Neural cell (in vitro differentiated cells): ENCODE measurements around the gene LIMCH1. TPM values are rescaled to one million over a fixed set of nuclear protein-coding genes. Genes with fewer than 3 reads are reported as not detected.

ENCODE experiments used
- H2AFZ ChIP-seq: fragments of 200-600, 300-800 bp; sonication (generic), shearing (Covaris generic); 2 replicates; pipeline ENCODE4 v1.6.0; 2014; ENCODE audit warnings: low read depth, mild to moderate bottlenecking, antibody characterized with exemption, low read length, moderate library complexity
- H3F3A ChIP-seq: fragments of 200-600 bp; shearing (Covaris generic); 2 replicates; pipeline ENCODE4 v1.6.1; 2016; ENCODE audit warnings: mild to moderate bottlenecking, moderate library complexity, mixed read lengths, antibody characterized with exemption, low read length; ENCODE audit not compliant: insufficient read depth, poor library complexity, severe bottlenecking
- H3K27ac ChIP-seq: fragments of 200-600, 300-800 bp; sonication (generic), shearing (Covaris generic); 2 replicates; pipeline ENCODE4 v1.5.1; 2014; ENCODE audit warnings: mild to moderate bottlenecking, low read length, moderate library complexity
- H3K27me3 ChIP-seq: fragments of 300-800, 200-600 bp; sonication (generic), shearing (Covaris generic); 2 replicates; pipeline ENCODE4 v1.6.0; 2014; ENCODE audit warnings: mild to moderate bottlenecking, low read depth, low read length, moderate library complexity; ENCODE audit not compliant: insufficient read depth
- H3K36me3 ChIP-seq: fragments of 300-800, 200-600 bp; sonication (generic), shearing (Covaris generic); 2 replicates; pipeline ENCODE4 v1.5.1; 2014; ENCODE audit warnings: mild to moderate bottlenecking, antibody characterized with exemption, low read length, moderate library complexity; ENCODE audit not compliant: insufficient read depth
- H3K4me2 ChIP-seq: fragments of 300-800, 200-600 bp; sonication (generic), shearing (Covaris generic); 2 replicates; pipeline ENCODE4 v1.6.0; 2014; ENCODE audit warnings: mild to moderate bottlenecking, low read length
- H3K4me3 ChIP-seq: fragments of 300-800, 200-600 bp; sonication (generic), shearing (Covaris generic); 2 replicates; pipeline ENCODE4 v1.5.1; 2014; ENCODE audit warnings: mild to moderate bottlenecking, low read length, moderate library complexity
- H3K79me2 ChIP-seq: fragments of 200-600 bp; shearing (Covaris generic); replicated peaks from 2 replicates; pipeline ENCODE4 v1.6.0; 2014; ENCODE audit warnings: mild to moderate bottlenecking, low read length, moderate library complexity; ENCODE audit not compliant: insufficient read depth
- H3K9ac ChIP-seq: fragments of 300-800, 200-600 bp; sonication (generic), shearing (Covaris generic); 2 replicates; pipeline ENCODE4 v1.6.1; 2016; ENCODE audit warnings: mild to moderate bottlenecking, low read length, mixed read lengths
- H3K9me2 ChIP-seq: fragments of 200-600 bp; shearing (Covaris generic); 2 replicates; pipeline ENCODE4 v1.6.1; 2016; ENCODE audit warnings: mild to moderate bottlenecking, low read length, mixed read lengths; ENCODE audit not compliant: insufficient read depth
- H3K9me3 ChIP-seq: fragments of 200-600, 300-800 bp; sonication (generic), shearing (Covaris generic); 2 replicates; pipeline ENCODE4 v1.6.1; 2016; ENCODE audit warnings: mild to moderate bottlenecking, mixed run types, low read length, moderate library complexity, mixed read lengths
- H4K20me1 ChIP-seq: fragments of 200-600 bp; shearing (Covaris generic); 2 replicates; pipeline ENCODE4 v1.6.1; 2016; ENCODE audit warnings: mild to moderate bottlenecking, mixed run types; ENCODE audit not compliant: insufficient read depth
- EP300 ChIP-seq: fragments of 450-650 bp; conservative IDR thresholded peaks from 2 replicates; pipeline ENCODE4 v1.6.1; 2014; ENCODE audit warnings: antibody characterized with exemption, mild to moderate bottlenecking, moderate library complexity; ENCODE audit not compliant: poor library complexity, severe bottlenecking
- EZH2 ChIP-seq: fragments of 200-600, 300-800 bp; shearing (Covaris generic), sonication (generic); IDR thresholded peaks from 2 replicates; pipeline ENCODE4 v1.6.1; 2014; ENCODE audit warnings: antibody characterized with exemption, low read length, borderline replicate concordance, mild to moderate bottlenecking; ENCODE audit not compliant: insufficient read depth, poor library complexity, severe bottlenecking
- MXI1 ChIP-seq: fragments of 450-650 bp; conservative IDR thresholded peaks from 2 replicates; pipeline ENCODE4 v1.6.1; 2014; ENCODE audit warnings: antibody characterized with exemption, mild to moderate bottlenecking; ENCODE audit not compliant: poor library complexity, severe bottlenecking
- POLR2AphosphoS5 ChIP-seq: IDR thresholded peaks from 2 replicates; pipeline ENCODE4 v1.6.1; 2012
- RAD21 ChIP-seq: fragments of 450-650 bp; conservative IDR thresholded peaks from 2 replicates; pipeline ENCODE4 v1.6.1; 2014; ENCODE audit warnings: antibody characterized with exemption, mild to moderate bottlenecking, moderate library complexity
- SMC3 ChIP-seq: fragments of 450-650 bp; conservative IDR thresholded peaks from 2 replicates; pipeline ENCODE4 v1.6.1; 2014; ENCODE audit warnings: antibody characterized with exemption, mild to moderate bottlenecking, moderate library complexity; ENCODE audit not compliant: poor library complexity
- TAF1 ChIP-seq: IDR thresholded peaks from 2 replicates; pipeline ENCODE4 v1.6.1; 2012; ENCODE audit warnings: low read depth
- polyA plus RNA-seq: library from polyadenylated mRNA; depleted of rRNA; stranded (reverse); fragments of >200 nt; gene quantifications from 2 replicates; pipeline ENCODE4 v1.2.3, GENCODE V29; 2014
- TF ChIP-seq, protein P1 (sequence below): fragments of 450-650 bp; IDR thresholded peaks from 2 replicates; pipeline ENCODE4 v1.5.1; 2014; ENCODE audit warnings: antibody characterized with exemption, mild to moderate bottlenecking, moderate library complexity; ENCODE audit not compliant: poor library complexity, severe bottlenecking
- TF ChIP-seq, protein P2 (sequence below): IDR thresholded peaks from 2 replicates; pipeline ENCODE4 v1.6.1; 2012; ENCODE audit warnings: borderline replicate concordance

LIMCH1 gene
- polyA plus RNA-seq, 1 donor from 2014 or later = 9.1 TPM

- Histone ChIP-seq H3K27ac (no peak overlapping the region), H3K36me3 (no peaks in the 10 kb centered on the region), H3F3A (no peaks in the 10 kb centered on the region), H3K79me2 (no peaks in the 10 kb centered on the region), H3K9ac (no peak overlapping the region), H3K4me2 (no peak overlapping the region), H2AFZ (no peak overlapping the region), H3K9me3 (no peaks in the 10 kb centered on the region), H3K4me3 (no peak overlapping the region), H4K20me1 (no peaks in the 10 kb centered on the region), H3K27me3 (no peaks in the 10 kb centered on the region), H3K9me2 (no peaks in the 10 kb centered on the region)
- no peak for TF ChIP-seq POLR2AphosphoS5
- no peak for TF ChIP-seq RAD21
- TF ChIP-seq, protein P1, sequence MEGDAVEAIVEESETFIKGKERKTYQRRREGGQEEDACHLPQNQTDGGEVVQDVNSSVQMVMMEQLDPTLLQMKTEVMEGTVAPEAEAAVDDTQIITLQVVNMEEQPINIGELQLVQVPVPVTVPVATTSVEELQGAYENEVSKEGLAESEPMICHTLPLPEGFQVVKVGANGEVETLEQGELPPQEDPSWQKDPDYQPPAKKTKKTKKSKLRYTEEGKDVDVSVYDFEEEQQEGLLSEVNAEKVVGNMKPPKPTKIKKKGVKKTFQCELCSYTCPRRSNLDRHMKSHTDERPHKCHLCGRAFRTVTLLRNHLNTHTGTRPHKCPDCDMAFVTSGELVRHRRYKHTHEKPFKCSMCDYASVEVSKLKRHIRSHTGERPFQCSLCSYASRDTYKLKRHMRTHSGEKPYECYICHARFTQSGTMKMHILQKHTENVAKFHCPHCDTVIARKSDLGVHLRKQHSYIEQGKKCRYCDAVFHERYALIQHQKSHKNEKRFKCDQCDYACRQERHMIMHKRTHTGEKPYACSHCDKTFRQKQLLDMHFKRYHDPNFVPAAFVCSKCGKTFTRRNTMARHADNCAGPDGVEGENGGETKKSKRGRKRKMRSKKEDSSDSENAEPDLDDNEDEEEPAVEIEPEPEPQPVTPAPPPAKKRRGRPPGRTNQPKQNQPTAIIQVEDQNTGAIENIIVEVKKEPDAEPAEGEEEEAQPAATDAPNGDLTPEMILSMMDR = no peak
- TF ChIP-seq, protein P2, sequence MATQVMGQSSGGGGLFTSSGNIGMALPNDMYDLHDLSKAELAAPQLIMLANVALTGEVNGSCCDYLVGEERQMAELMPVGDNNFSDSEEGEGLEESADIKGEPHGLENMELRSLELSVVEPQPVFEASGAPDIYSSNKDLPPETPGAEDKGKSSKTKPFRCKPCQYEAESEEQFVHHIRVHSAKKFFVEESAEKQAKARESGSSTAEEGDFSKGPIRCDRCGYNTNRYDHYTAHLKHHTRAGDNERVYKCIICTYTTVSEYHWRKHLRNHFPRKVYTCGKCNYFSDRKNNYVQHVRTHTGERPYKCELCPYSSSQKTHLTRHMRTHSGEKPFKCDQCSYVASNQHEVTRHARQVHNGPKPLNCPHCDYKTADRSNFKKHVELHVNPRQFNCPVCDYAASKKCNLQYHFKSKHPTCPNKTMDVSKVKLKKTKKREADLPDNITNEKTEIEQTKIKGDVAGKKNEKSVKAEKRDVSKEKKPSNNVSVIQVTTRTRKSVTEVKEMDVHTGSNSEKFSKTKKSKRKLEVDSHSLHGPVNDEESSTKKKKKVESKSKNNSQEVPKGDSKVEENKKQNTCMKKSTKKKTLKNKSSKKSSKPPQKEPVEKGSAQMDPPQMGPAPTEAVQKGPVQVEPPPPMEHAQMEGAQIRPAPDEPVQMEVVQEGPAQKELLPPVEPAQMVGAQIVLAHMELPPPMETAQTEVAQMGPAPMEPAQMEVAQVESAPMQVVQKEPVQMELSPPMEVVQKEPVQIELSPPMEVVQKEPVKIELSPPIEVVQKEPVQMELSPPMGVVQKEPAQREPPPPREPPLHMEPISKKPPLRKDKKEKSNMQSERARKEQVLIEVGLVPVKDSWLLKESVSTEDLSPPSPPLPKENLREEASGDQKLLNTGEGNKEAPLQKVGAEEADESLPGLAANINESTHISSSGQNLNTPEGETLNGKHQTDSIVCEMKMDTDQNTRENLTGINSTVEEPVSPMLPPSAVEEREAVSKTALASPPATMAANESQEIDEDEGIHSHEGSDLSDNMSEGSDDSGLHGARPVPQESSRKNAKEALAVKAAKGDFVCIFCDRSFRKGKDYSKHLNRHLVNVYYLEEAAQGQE = no peak
- TF ChIP-seq TAF1 = no peak
Observed at GRCh38 chr4:41551536-41551935, 13.6 kb downstream of the LIMCH1 start.

DNA sequence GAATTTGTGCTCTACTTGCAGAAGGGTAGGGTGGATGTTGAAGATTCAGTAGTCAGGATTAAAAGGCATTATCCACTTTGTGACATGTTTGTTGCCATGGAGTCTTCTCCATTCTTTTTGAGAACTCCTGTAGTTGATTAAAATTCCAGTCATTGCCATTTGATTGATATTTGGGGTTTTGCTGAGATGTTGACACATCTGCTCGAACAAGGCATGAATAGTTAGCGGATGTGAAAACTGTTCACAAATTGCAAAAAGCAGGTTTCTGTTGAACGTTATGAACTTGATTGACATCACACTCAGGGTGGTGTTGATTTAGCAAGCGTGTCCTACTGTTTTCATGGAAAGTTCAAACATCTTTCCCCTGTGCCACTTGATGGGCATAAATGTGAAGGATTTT is 16.9 kb downstream of the LIMCH1 start:
- no peaks in the 10 kb centered on the region for H4K20me1 ChIP-seq
- no peak overlapping the region for H3K4me3 ChIP-seq
- H3K36me3 ChIP-seq = no peaks in the 10 kb centered on the region
- H3K27ac ChIP-seq = no peak overlapping the region
- no peak overlapping the region for H2AFZ ChIP-seq
- no peaks in the 10 kb centered on the region for H3K9me2 ChIP-seq
- TF ChIP-seq, protein P2 = no peak
- TF ChIP-seq MXI1 (no peak), RAD21 (no peak), POLR2AphosphoS5 (no peak), SMC3 (no peak), TAF1 (no peak), EP300 (no peak), EZH2 (no peak)
- TF ChIP-seq, protein P1 = no peak
- H3K27me3 ChIP-seq = no peaks in the 10 kb centered on the region
- no peaks in the 10 kb centered on the region for H3K9me3 ChIP-seq
- no peaks in the 10 kb centered on the region for H3F3A ChIP-seq
- no peak overlapping the region for H3K9ac ChIP-seq
- no peaks in the 10 kb centered on the region for H3K79me2 ChIP-seq
- H3K4me2 ChIP-seq = no peak overlapping the region
